HL-60 (cell line): Measurements from ENCODE around the gene ANK3.

Experiments
- DNase-seq, 2 experiments: peaks; one replicate each; pipeline ENCODE4 v3.0.0-alpha.2; 2010 to 2020; ENCODE audit warnings: low read depth in 1 of 2, low spot score in 1 of 2
- H3K27ac ChIP-seq: fragments of 250-450 bp; sonication (Bioruptor Pico); replicated peaks from 2 replicates; pipeline ENCODE4 v1.5.1; 2020; ENCODE audit warnings: mild to moderate bottlenecking, moderate library complexity
- H3K27me3 ChIP-seq: fragments of 250-450 bp; sonication (Bioruptor Pico); 2 replicates; pipeline ENCODE4 v1.5.1; 2021; ENCODE audit warnings: mild to moderate bottlenecking, moderate library complexity; ENCODE audit not compliant: insufficient read depth, poor library complexity, severe bottlenecking
- H3K4me3 ChIP-seq: replicated peaks from 2 replicates; pipeline ENCODE4 v1.5.1; 2011; ENCODE audit warnings: mild to moderate bottlenecking, control low read depth, low read length; ENCODE audit not compliant: insufficient read depth
- CTCF ChIP-seq: IDR thresholded peaks from one replicate; pipeline ENCODE4 v1.5.1; 2011; ENCODE audit warnings: low read length, control low read depth, inconsistent platforms; ENCODE audit not compliant: insufficient read depth
- GABPA ChIP-seq: IDR thresholded peaks from 2 replicates; pipeline ENCODE4 v1.6.1; 2012; ENCODE audit warnings: low read depth
- POLR2AphosphoS5 ChIP-seq: IDR thresholded peaks from 2 replicates; pipeline ENCODE4 v1.6.1; 2012; ENCODE audit warnings: low read depth
- REST ChIP-seq: IDR thresholded peaks from 2 replicates; pipeline ENCODE4 v1.6.1; 2012; ENCODE audit warnings: low read depth; ENCODE audit not compliant: insufficient replicate concordance
- SPI1 ChIP-seq: IDR thresholded peaks from 2 replicates; pipeline ENCODE4 v1.6.1; 2012; ENCODE audit warnings: low read depth, mild to moderate bottlenecking, borderline replicate concordance

Gene ANK3

DNA sequence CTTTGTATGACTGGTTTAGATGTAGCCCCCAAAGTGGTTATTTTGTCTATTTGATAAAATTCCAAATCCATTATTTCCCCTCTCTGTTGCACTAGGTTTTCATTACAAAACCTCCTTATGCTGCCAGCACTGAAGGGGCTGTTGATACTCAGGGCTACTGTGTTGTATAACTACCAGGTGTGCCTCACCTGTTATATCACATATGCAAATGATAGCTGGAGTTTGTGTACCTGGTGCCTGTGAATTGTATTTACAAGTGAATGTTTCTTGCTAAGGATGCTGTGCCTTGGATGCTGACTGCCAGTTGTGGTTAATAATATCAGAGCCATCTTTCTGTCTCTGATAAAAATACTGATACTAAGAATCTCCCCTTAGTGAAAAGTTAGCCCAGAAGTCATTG, 398.6 kb downstream of the ANK3 start:
- no peak overlapping the region for H3K4me3 ChIP-seq
- TF ChIP-seq SPI1 (no peak), POLR2AphosphoS5 (no peak), GABPA (no peak), REST (no peak), CTCF (no peak)
- no peak for DNase-seq
- H3K27me3 ChIP-seq = no peaks in the 10 kb centered on the region
- H3K27ac ChIP-seq = no peak overlapping the region

DNA sequence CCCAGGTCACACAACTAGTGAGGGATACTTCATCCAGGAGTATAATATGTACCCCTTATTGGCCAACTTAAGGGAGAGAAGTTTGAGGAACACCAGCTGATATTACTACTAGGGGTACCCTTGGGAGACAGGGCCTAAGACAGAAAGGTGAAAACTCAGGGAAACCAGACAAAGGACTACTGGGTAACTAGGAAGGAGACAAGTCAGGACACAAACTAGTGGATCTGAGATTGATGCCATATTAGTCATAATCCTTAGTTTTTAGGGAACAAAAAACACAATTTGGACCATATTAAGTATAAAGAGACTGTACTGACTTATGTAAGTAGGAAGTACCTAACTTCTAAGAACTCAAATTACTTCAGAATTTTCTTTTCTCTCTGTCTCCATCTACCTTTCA, 404.0 kb downstream of the ANK3 start:
- no peak for DNase-seq
- no peak for TF ChIP-seq POLR2AphosphoS5
- no peak for TF ChIP-seq REST
- no peak overlapping the region for H3K4me3 ChIP-seq
- H3K27ac ChIP-seq = no peak overlapping the region
- H3K27me3 ChIP-seq = no peaks in the 10 kb centered on the region

- no peak for DNase-seq
- Histone ChIP-seq H3K27ac (no peak overlapping the region), H3K4me3 (no peak overlapping the region), H3K27me3 (no peaks in the 10 kb centered on the region)
- TF ChIP-seq REST (no peak), SPI1 (no peak), POLR2AphosphoS5 (no peak), GABPA (no peak), CTCF (no peak)
Measured at GRCh38 chr10:59984415-59984814, 405.3 kb downstream of the ANK3 start.

DNA sequence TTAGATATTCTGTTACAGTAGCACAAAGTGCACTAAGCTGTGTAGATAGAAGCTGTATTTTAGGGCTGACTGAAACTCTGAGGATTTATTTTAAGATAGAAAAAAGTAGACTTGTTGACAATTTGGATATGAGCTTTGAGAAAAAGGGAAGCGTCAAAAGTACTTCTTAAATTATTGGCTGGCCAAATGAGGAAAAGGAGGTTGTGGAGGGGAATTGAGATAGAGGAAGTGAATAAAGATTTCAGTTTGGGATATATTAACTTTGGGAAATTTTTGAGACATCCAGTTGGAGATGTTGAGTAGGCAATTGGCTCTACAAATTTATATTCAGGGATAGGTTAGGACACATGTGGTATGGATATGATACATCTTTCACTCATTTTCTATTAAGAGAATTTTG, 409.3 kb downstream of the ANK3 start:
- TF ChIP-seq REST = no peak
- peak; percentile 53; the same call in 1 of the 2 replicates for TF ChIP-seq SPI1
- H3K4me3 ChIP-seq = no peak overlapping the region
- no peak overlapping the region for H3K27ac ChIP-seq
- no peak for DNase-seq
- H3K27me3 ChIP-seq = no peaks in the 10 kb centered on the region
